Adrenal gland (tissue), 5 donors: ENCODE results near the gene KRTAP10-10.
"Not testable (repeated sequence)": the region's sequence is repeated elsewhere in the genome, so short reads cannot be mapped to it uniquely, and the experiment has no call there.

ENCODE experiments used
- POLR2A ChIP-seq, 2 donors: fragments of 450-650 bp; IDR thresholded peaks; one replicate each; pipeline ENCODE4 v1.6.1; 2017; ENCODE audit warnings: antibody characterized with exemption in 2 of 2, mild to moderate bottlenecking in 2 of 2, moderate library complexity in 1 of 2
- TF ChIP-seq, protein P1 (sequence below), 6 experiments: fragments of 450-650 bp in 4 of 6; fragments of 200-600 bp in 2 of 6; sonication (generic) in 1 of 6; IDR thresholded peaks; 1 replicate in 5 of 6; 2 replicates in 1 of 6; pipeline versions ENCODE4 v1.5.1 to v1.8.0; 2016 to 2021; ENCODE audit warnings: antibody characterized with exemption in 6 of 6, mild to moderate bottlenecking in 2 of 6, moderate library complexity in 1 of 6
- donor health status: DM: no; HTN: no; CAD: no.

DNA sequence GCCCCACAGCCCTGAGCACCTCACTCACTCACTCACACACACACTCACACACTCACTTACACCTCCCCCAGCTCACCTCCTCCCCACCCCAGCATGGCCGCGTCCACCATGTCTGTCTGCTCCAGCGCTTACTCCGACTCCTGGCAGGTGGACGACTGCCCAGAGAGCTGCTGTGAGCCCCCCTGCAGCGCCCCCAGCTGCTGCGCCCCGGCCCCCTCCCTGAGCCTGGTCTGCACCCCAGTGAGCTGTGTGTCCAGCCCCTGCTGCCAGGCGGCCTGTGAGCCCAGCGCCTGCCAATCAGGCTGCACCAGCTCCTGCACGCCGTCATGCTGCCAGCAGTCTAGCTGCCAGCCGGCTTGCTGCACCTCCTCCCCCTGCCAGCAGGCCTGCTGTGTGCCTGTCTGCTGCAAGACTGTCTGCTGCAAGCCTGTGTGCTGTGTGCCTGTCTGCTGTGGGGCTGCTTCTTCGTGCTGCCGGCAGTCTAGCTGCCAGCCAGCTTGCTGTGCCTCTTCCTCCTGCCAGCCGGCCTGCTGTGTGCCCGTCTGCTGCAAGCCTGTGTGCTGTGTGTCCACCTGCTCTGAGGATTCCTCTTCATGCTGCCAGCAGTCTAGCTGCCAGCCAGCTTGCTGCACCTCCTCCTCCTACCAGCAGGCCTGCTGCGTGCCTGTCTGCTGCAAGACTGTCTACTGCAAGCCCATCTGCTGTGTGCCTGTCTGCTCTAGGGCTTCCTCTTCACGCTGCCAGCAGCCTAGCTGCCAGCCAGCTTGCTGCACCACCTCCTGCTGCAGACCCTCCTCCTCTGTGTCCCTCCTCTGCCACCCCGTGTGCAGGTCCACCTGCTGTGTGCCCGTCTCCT is 9.4 kb downstream of the KRTAP10-10 start, which contains the start of gene KRTAP10-11:
- TF ChIP-seq, protein P1, sequence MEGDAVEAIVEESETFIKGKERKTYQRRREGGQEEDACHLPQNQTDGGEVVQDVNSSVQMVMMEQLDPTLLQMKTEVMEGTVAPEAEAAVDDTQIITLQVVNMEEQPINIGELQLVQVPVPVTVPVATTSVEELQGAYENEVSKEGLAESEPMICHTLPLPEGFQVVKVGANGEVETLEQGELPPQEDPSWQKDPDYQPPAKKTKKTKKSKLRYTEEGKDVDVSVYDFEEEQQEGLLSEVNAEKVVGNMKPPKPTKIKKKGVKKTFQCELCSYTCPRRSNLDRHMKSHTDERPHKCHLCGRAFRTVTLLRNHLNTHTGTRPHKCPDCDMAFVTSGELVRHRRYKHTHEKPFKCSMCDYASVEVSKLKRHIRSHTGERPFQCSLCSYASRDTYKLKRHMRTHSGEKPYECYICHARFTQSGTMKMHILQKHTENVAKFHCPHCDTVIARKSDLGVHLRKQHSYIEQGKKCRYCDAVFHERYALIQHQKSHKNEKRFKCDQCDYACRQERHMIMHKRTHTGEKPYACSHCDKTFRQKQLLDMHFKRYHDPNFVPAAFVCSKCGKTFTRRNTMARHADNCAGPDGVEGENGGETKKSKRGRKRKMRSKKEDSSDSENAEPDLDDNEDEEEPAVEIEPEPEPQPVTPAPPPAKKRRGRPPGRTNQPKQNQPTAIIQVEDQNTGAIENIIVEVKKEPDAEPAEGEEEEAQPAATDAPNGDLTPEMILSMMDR (IDR thresholded peaks at IDR 0.05), result not testable (repeated sequence)
- TF ChIP-seq POLR2A (IDR thresholded peaks at IDR 0.05), result not testable (repeated sequence)
